ENCODE data around the gene INPP5J. TPM values are rescaled to one million over a fixed set of nuclear protein-coding genes. Genes with fewer than 3 reads are reported as not detected.

INPP5J gene
- total RNA-seq, 2 donors from 2014 or later: 3.5 to 5.4 TPM

DNA sequence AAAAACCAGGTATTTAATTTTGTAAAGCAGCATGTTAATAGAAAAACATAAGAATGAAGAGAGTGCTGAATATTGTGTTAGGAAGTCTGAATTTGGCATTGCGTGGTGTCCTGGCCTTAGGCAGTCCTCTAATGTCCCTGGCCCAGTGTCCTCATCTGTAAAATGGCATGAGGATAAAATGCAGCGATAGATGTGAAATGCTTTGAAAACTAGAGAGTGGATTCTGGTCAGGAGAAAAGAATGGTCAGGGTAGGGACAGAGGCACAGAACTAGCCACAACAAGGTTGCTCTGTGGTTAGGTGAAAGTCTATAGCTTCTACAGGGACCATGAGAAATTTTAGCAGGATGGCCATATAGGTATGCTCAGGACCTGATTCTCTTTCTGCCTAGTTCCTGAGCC, 56.1 kb downstream of the INPP5J start:
- Histone ChIP-seq H3K4me1 (ENCODE audit: control insufficient read depth, insufficient read depth, low read length) (no peaks in the 10 kb centered on the region), H3K9me3 (ENCODE audit: control insufficient read depth, low read length) (peaks cover 5% of the 10 kb centered on the region), H3K36me3 (ENCODE audit: control insufficient read depth, insufficient read depth, low read length) (peaks cover 24% of the 10 kb centered on the region), H3K27ac (ENCODE audit: low read depth, low read length) (no peak overlapping the region), H3K27me3 (ENCODE audit: control insufficient read depth, insufficient read depth, low read length, poor library complexity, severe bottlenecking) (no peaks in the 10 kb centered on the region), H3K9ac (ENCODE audit: extremely low read depth, low read length, poor library complexity, severe bottlenecking) (no peak overlapping the region), H3K4me3 (ENCODE audit: low read length) (no peak overlapping the region)
- H3K27ac Mint-ChIP-seq: peak overlapping the region; percentile 52
- no peak overlapping the region for H3K4me3 Mint-ChIP-seq
- DNase-seq: no peak
- no peaks in the 10 kb centered on the region for H3K27me3 Mint-ChIP-seq (ENCODE audit: insufficient read depth)
- H3K4me1 Mint-ChIP-seq: no peaks in the 10 kb centered on the region
- peaks cover 11% of the 10 kb centered on the region for H3K9me3 Mint-ChIP-seq
- H3K36me3 Mint-ChIP-seq (ENCODE audit: low read depth): peaks cover 40% of the 10 kb centered on the region
- TF ChIP-seq, protein P1, sequence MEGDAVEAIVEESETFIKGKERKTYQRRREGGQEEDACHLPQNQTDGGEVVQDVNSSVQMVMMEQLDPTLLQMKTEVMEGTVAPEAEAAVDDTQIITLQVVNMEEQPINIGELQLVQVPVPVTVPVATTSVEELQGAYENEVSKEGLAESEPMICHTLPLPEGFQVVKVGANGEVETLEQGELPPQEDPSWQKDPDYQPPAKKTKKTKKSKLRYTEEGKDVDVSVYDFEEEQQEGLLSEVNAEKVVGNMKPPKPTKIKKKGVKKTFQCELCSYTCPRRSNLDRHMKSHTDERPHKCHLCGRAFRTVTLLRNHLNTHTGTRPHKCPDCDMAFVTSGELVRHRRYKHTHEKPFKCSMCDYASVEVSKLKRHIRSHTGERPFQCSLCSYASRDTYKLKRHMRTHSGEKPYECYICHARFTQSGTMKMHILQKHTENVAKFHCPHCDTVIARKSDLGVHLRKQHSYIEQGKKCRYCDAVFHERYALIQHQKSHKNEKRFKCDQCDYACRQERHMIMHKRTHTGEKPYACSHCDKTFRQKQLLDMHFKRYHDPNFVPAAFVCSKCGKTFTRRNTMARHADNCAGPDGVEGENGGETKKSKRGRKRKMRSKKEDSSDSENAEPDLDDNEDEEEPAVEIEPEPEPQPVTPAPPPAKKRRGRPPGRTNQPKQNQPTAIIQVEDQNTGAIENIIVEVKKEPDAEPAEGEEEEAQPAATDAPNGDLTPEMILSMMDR (conservative IDR thresholded peaks at IDR 0.05): no peak
- WGBS, 2 experiments (ENCODE audit: insufficient coverage in 1 of 2, insufficient read length in 1 of 2): 93 to 96% methylated on average over 2 of the region's 2 CpGs

DNA sequence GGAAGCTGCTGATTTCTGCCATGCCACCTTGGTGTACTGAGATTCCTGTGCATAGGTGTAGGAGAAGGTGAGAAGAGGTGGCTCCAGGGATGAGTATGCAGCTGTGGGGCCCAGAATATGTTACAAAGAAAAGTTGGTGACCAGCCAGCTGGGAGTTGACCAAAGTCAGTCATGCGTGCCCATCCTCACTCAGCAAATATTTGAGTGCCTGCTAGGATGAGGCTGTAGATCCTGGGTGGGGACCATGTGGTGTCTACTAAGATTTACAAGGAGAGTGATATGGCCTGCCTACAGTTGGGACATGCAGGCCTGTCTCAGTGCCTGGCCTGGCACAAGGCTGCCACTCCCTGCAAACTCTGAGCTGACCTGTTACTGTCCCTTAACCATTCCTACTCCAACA, 56.6 kb downstream of the INPP5J start:
- no peak overlapping the region for H3K27ac ChIP-seq (ENCODE audit: low read depth, low read length)
- H3K9ac ChIP-seq (ENCODE audit: extremely low read depth, low read length, poor library complexity, severe bottlenecking): no peak overlapping the region
- 97 to 100% methylated on average over 1 of the region's 1 CpG for WGBS, 2 experiments (ENCODE audit: insufficient coverage in 1 of 2, insufficient read length in 1 of 2)
- Mint-ChIP-seq H3K4me1 (no peaks in the 10 kb centered on the region), H3K4me3 (no peak overlapping the region), H3K27me3 (ENCODE audit: insufficient read depth) (no peaks in the 10 kb centered on the region), H3K27ac (no peak overlapping the region), H3K9me3 (peaks cover 14% of the 10 kb centered on the region), H3K36me3 (ENCODE audit: low read depth) (peaks cover 41% of the 10 kb centered on the region)
- no peak overlapping the region for H3K4me3 ChIP-seq (ENCODE audit: low read length)
- peaks cover 23% of the 10 kb centered on the region for H3K36me3 ChIP-seq (ENCODE audit: control insufficient read depth, insufficient read depth, low read length)
- TF ChIP-seq, protein P1 (conservative IDR thresholded peaks at IDR 0.05): no peak
- no peaks in the 10 kb centered on the region for H3K4me1 ChIP-seq (ENCODE audit: control insufficient read depth, insufficient read depth, low read length)
- no peak for DNase-seq
- H3K9me3 ChIP-seq (ENCODE audit: control insufficient read depth, low read length): peaks cover 5% of the 10 kb centered on the region
- H3K27me3 ChIP-seq (ENCODE audit: control insufficient read depth, insufficient read depth, low read length, poor library complexity, severe bottlenecking): no peaks in the 10 kb centered on the region

DNA sequence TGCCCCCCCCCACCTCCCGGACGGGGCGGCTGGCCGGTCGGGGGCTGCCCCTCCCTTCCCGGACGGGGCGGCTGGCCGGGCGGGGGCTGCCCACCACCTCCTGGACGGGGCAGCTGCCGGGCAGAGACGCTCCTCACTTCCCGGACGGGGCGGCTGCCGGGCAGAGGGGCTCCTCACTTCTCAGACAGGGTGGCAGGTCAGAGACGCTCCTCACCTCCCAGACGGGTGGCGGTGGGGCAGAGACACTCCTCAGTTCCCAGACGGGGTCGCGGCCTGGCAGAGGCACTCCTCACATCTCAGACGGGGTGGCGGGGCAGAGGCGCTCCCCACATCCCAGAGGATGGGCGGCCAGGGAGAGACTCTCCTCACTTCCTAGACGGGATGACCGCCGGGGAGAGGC, 61.2 kb downstream of the INPP5J start:
- H3K27me3 ChIP-seq (ENCODE audit: control insufficient read depth, insufficient read depth, low read length, poor library complexity, severe bottlenecking): no peaks in the 10 kb centered on the region
- H3K27ac ChIP-seq (ENCODE audit: low read depth, low read length): no peak overlapping the region
- H3K27ac Mint-ChIP-seq: no peak overlapping the region
- H3K9me3 Mint-ChIP-seq: peaks cover 25% of the 10 kb centered on the region
- no peak for DNase-seq
- no peaks in the 10 kb centered on the region for H3K27me3 Mint-ChIP-seq (ENCODE audit: insufficient read depth)
- H3K9ac ChIP-seq (ENCODE audit: extremely low read depth, low read length, poor library complexity, severe bottlenecking): no peak overlapping the region
- peaks cover 37% of the 10 kb centered on the region for H3K36me3 ChIP-seq (ENCODE audit: control insufficient read depth, insufficient read depth, low read length)
- H3K4me1 Mint-ChIP-seq: no peaks in the 10 kb centered on the region
- H3K4me3 Mint-ChIP-seq: no peak overlapping the region
- 93 to 95% methylated on average over 16 to 30 of the region's 30 CpGs for WGBS, 2 experiments (ENCODE audit: insufficient coverage in 1 of 2, insufficient read length in 1 of 2)
- H3K36me3 Mint-ChIP-seq (ENCODE audit: low read depth): peaks cover 48% of the 10 kb centered on the region
- H3K4me1 ChIP-seq (ENCODE audit: control insufficient read depth, insufficient read depth, low read length): no peaks in the 10 kb centered on the region
- H3K9me3 ChIP-seq (ENCODE audit: control insufficient read depth, low read length): peaks cover 5% of the 10 kb centered on the region
- H3K4me3 ChIP-seq (ENCODE audit: low read length): no peak overlapping the region
- TF ChIP-seq, protein P1 (conservative IDR thresholded peaks at IDR 0.05): no peak

Small RNA genes within 50 kb of the gene (microRNA-seq; reads per million reads assigned to microRNA genes)
- gene MIR3928 (ENCODE audit: borderline microRNAs expressed): 1.5 reads per million, percentile 3 among the genes with 10 or more reads in this experiment

Other genes with a start within 250 kb of the INPP5J start
- 10 to 100 TPM; 34.9 to 36.3 TPM for gene MORC2, start 154.2 kb upstream of the INPP5J start, total RNA-seq
- gene TUG1, start 153.7 kb upstream of the INPP5J start, total RNA-seq: 100 to 1,000 TPM; 113 to 123 TPM
- gene SMTN, start 41.6 kb upstream of the INPP5J start, total RNA-seq: 10 to 100 TPM; 23.6 to 35.8 TPM
- gene SELENOM, start 15.4 kb upstream of the INPP5J start, total RNA-seq: 10 to 100 TPM in 1 of 2 donors, 1 to 10 TPM in 1; 8.0 to 10.4 TPM
- 1 to 10 TPM; 4.1 to 4.6 TPM for gene PLA2G3, start 17.5 kb downstream of the INPP5J start, total RNA-seq
- 10 to 100 TPM; 18.9 to 21.7 TPM for gene RNF185, start 37.2 kb downstream of the INPP5J start, total RNA-seq
- gene LIMK2, start 89.3 kb downstream of the INPP5J start, total RNA-seq: 10 to 100 TPM; 41.4 to 42.2 TPM
- gene PIK3IP1, start 169.5 kb downstream of the INPP5J start, total RNA-seq: 1 to 10 TPM; 2.0 to 3.5 TPM
- gene PATZ1, start 223.4 kb downstream of the INPP5J start, total RNA-seq: 10 to 100 TPM; 49.2 to 57.1 TPM

Data from endodermal cell (in vitro differentiated cells).